HG03521 (cell line): ENCODE measurements around the gene CCDC83.
"Not testable (repeated sequence)": the region's sequence is repeated elsewhere in the genome, so short reads cannot be mapped to it uniquely, and the experiment has no call there.

Source experiments
- ATAC-seq: cut with Tn5 transposase; IDR thresholded peaks from one replicate; pipeline ENCODE4 v1.9.1; 2021; ENCODE audit warnings: mild to moderate bottlenecking, moderate library complexity; ENCODE audit not compliant: unreplicated experiment

Gene CCDC83

DNA sequence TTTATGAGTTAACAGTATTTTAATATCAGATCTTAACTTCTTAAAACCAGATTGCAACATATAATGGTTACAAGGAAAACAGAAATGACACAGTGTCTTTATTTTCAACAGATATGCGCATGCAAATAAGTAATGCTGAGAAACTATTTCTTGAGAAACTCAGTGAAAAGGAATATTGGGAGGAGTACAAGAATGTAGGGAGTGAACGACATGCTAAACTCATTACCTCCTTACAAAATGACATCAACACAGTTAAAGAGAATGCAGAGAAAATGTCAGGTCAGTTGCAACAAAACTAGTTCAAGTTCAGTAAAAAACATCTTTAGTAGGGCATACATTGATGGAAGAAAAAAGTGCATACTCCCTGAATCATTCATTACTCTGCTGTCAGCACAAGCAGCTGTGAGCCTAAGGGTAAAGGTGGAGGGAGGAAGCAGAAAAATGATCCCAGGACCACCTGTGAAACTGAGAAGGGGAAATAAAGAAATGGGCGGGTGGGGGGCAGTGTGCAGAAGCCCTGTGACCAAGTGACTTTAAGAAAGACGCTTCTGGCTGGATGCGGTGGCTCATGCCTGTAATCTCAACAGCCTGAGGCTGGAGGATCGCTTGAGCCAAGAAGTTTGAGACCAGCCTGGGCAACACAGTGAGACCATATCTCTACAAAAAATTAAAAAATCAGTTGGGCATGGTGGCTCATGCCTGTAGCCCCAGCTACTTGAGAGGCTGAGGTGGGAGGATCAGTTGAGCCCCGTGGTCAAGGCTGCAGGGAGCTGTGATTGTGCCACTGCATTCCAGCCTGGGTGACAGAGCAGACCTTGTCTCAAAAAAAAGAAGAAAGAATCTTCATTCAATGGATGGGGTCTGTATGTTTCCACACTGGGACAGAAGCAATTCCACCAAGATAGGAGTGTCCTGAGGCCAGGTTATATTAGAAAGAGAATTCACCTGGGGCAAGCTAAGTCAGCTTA, 31.2 kb downstream of the CCDC83 start:
- no peak for ATAC-seq

DNA sequence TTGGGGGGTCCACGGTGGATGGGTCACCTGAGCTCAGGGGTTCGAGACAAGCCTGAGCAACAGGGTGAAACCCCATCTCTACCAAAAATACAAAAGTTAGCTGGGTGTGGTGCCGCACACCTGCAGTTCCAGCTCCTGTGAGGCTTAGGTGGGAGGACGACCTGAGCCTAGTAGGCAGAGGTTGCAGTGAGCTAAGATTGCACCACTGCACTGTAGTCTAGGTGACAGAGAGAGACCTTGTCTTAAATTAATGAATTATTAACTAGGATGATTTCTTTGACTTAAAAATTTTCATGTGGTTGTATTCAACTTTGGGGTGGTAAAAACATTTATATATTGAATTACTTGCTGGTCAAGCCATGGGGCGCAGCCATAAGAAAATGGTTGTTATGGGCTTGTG, 33.9 kb downstream of the CCDC83 start:
- no peak for ATAC-seq

DNA sequence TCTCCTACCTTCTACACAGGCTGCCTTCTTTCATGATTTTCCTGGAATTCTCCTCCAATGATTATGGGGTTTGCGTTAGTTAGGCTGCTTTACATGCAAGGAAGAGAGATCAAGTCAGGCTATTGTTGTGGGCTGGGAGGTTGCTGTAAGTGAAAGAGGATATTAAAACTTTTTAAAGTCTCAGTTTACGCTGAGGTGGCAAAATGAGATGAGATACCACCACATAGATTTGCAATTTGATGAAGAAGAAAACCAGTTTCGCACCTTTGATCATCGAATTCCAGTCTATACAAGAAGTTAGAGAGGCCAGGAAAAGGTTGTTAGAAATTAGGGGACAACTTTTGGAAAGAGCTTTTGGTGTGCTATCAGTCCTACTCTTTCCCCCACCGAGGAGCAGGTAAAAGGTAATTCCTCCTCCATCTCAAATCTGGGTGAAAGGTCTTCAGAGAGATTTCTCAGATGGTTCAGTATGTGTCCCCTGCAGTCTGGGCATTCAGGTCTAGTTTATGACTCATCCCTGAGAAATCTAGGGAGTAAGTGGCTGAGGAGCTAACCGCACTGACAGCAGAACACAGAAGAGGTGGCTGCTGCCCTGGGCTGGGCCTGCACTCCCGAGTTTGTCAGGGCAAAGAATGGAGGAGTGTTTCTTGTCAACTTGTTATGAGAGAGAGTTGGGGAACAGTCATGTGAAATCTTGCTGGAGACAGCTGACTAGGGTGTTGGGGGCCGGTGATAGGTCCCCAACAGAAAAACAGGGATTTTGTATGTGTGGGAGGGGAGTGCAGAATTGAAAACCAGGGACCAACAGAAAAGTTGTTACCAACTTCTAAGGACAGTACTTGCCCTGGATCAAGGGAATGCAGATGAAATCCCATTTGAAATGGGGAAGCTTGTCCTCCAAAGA, 34.7 kb downstream of the CCDC83 start:
- ATAC-seq = no peak

DNA sequence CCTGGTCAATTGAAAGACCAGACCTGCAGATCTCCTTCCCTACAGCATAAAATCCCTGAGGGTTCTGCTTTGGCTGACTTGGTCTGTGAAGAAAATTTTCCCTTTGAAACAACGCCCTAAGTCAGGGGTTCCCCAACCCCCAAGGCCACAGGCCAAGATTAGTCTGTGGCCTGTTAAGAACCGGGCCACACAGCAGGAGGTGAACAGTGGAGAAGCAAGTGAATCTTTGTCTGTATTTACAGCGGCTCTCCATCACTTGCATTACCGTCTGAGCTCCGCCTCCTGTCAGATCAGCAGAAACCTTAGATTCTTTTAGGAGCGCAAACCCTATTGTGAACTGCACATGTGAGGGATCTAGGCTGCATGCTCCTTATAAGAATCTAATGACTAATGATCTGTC, 38.2 kb downstream of the CCDC83 start:
- ATAC-seq = no peak

DNA sequence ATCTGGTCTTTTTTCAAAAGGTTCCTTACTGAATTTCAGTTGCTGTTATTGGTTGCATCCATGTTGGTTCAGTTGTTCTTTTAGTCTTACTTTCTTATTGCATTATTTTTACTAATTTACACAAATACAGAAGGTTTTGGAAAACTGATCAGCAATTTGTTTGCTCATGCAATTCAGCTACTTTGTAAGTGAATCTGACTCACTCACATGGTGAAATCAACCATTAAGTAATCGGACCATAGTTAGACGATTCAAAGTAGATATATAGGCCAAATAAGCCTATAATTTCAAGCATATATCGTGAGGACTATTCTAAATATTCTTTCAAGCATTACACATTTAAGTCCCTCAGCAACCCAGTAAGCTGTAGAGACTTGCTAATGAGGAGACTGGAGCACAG, 41.7 kb downstream of the CCDC83 start:
- no peak for ATAC-seq

DNA sequence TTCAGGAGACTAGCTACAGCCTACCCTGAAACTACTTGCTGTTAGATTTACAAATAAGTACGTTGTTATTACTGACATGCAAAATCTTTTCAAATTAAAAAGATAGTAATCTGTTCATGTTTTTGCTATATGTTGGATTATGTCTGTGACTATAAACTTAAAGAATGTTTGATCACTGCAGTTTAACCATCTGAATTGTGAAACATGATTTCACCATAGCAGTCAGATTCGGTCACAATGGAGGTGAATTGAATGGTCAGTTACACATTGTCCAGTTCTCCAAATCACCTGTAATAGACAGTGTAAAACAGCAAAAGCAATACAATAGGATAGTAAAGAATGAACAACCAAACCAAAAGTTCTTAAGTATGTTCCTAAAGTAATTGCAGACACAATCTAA, 43.3 kb downstream of the CCDC83 start:
- ATAC-seq = no peak

DNA sequence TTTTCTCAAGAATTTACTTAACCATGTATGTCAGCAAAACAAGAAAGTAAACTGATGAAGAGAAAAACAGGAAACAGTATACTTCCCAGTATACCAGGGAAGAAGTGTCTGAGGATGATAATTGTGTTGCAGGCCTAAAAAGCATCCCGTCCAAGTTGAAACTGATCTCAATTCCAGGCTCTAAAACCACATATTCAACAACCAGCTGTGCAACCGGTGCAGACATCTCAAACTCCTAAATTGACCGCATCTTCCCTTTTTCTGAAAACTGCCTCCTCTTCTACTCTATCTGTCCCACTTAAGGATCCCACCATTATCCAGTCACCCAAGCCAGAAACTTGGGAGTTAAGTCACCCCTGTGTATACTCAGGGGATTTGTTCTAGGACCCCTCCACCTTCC, 47.2 kb downstream of the CCDC83 start:
- no peak for ATAC-seq

DNA sequence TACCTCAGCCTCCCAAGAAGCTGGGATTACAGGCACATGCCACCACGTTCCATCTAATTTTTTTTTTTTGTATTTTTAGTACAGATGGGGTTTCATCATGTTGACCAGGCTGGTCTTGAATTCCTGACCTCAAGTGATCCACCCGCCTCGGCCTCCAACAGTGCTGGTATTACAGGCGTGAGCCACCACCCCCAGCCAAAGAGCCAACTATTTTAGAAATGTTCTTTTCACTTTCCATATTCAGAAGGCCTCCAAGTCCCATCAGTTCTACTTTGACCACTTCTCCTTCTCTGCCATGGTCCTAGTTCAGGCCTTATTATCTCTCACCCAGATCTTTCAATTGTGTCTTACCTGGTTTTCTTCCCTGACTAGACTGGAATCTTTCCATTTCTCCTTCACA, 48.2 kb downstream of the CCDC83 start:
- ATAC-seq = no peak

DNA sequence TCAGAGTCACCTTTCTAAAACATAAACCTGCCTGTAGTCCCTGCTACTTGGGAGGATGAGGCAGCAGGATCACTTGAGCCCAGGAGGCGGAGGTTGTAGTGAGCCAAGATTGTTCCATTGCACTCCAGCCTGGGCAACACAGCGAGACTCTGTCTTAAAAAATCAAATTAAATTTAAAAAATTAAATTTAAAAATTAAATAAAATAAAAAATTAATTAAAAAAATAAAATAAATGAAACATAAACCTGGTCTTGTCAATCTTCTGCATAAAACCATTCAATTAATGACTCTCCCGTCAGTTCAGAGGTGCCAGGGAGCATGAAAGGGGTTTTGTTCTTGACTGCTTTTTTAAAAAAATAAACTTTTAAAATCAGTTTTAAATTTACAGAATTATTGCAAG, 48.6 kb downstream of the CCDC83 start:
- ATAC-seq = no peak

DNA sequence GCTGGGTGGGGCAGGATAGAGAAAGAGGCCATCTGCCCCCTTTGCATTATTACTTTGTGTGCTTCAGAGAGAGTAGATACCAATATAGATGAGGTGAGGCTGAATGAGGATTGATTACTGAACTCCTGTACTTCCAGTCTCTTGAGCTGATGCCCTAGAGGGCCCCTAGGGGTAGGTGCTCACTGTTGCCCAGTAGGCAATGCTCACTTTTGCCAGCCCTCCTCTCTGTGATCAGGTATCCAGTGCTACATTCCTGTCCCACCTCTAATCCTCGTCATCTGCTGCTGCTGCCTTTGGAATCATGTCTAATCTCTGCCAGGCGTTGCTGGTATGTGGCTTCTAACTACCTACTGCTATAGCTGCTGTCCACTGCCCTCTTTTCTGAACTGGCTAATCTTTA, 57.2 kb downstream of the CCDC83 start:
- ATAC-seq = no peak

DNA sequence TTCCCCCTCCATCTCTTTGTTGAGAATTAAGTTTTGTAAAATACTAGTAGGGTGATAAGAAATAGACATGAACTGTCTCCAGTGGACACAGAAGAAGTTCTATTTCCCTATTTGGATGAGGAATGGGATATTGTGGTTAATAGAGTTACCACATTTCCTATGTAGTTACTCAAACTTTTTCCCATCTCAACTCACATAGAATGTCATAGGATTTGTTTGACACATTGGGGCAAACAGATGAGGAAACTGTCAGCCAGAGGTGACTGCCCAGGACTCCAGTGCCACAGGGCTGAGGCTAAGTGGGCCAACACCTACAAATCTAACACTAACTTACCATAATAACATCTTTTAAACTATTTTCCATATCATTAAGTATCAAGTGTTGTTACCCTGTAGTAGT, 58.3 kb downstream of the CCDC83 start:
- no peak for ATAC-seq

DNA sequence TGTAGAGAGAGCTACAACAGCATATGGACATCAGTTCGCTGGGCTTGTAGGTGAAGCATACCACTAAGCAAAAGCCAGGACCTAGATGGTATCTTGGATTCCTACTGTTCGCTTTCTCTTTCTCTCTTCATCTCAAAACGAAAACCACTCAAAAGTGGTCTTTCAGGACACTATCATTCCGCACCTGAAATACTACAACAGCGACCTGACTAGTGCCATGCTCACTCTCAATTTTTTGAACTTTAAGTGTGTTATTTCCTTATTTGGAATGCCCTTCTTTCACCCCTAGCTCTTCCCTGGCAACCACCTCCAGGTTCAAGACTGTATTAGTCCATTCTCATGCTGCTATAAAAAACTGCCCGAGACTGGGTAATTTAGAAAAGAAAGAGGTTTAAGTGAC, 59.2 kb downstream of the CCDC83 start:
- ATAC-seq = no peak

DNA sequence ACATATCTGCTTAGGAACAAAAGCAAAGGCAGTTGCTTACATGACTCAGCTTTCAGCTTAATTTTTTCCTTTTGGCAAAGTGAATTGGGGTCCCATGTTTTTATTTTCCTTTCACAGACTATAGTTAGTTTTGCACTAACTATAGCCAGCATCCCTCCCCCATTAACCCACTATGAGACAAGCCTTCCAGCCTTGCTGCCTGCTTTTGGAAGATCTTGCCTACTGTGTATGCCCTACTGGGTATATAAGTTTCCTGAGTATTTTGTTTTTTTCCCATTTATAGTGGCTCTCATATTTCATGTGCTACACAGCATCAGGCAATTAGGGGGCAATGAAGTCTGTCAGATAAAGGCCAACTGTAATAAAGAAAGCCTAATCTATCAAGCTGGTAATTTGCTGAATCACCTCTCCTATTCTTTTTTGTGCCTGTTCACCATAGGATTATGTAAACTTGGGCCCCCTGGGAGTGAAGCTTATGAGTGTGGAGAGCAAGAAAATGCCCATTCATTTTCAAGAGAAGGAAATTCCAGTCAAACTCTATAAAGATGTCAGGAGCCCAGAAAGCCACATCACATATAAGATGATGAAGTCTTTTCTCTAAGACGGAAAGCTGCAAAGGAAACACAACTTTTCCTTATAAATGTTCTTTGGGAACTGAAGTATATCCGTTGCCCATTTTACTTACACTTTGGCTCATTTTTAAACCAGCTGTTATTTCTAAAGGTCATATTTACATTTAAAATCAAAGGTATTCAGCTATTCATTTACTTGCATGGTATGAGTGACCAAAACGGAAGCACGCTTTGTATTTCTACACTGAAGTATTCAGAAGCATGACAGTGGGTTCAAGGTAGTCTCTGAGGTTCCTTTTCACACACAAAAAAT, 64.0 kb downstream of the CCDC83 start:
- ATAC-seq = no peak

DNA sequence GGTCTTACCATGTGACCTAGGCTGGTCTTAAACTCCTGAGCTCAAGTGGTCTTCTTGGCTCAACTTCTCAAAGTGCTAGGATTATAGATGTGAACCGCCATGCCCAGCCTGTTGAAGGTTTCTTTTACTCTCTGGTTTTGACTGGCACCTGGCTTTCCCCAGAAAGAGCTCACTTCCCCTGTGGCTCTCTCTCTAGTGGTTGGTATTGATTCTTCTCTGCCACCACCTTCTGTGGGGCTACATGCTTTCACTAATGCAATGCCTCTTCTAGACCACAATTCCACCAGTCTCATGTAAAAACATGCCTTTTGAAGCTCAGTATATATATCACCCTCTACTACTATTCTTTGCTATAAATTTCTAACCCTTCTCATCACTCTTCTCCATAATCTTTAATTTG, 67.2 kb downstream of the CCDC83 start:
- ATAC-seq = no peak

DNA sequence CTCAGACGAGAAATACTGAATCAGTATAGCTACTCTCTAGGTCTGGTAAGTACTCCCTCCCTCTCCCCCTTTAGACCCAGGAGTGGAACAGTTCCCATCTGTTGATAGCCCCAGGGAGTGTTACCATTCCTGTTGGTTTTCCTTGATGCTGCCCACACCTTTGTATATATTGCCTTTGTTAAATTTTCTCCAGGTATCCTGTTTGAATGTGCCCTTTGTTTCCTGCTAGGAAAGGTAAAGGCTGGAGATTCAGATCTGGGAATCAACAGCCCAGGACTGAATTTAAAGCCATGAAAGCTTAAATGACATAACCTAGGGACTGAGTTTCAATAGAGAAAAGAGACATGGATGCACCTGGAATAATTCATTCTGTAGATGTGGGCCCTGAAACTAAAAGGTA, 68.3 kb downstream of the CCDC83 start:
- ATAC-seq = no peak

DNA sequence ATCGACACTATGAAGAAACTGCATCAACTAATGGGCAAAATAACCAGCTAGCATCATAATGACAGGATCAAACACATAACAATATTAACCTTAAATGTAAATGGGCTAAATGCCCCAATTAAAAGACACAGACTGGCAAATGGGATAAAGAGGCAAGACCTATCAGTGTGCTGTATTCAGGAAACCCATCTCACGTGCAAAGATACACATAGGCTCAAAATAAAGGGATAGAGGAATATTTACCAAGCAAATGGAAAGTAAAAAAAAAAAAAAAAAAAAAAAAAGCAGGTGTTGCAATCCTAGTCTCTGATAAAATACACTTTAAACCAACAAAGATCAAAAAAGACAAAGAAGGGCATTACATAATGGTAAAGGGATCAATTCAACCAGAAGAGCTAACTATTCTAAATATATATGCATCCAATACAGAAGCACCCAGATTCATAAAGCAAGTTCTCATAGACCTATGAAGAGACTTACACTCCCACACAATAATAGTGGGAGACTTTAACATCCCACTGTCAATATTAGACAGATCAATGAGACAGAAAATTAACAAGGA, 71.6 kb downstream of the CCDC83 start:
- ATAC-seq = not testable (repeated sequence)

DNA sequence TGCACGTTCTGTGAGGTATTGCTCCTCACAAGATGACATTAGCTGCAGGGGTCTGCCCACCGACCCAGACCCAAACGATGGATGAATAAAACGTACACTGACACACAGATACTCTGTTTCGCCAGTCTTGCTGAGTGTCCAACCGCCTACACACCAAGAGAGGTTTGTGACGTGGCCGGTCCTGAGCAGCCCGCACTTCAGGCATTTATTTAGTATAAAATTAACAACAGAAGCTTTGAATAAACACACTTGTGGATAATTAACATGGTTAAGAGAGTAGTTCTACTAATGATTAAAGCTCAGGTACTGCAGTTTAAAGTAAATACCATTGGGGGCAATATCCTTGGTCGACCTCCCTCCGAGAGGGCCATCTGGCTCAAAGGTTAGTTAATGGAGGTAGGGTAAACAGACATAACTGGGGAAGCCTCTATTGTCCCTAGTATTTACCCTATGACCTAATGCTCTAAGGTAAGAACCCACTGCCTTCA, 75.7 kb downstream of the CCDC83 start:
- ATAC-seq = no peak

DNA sequence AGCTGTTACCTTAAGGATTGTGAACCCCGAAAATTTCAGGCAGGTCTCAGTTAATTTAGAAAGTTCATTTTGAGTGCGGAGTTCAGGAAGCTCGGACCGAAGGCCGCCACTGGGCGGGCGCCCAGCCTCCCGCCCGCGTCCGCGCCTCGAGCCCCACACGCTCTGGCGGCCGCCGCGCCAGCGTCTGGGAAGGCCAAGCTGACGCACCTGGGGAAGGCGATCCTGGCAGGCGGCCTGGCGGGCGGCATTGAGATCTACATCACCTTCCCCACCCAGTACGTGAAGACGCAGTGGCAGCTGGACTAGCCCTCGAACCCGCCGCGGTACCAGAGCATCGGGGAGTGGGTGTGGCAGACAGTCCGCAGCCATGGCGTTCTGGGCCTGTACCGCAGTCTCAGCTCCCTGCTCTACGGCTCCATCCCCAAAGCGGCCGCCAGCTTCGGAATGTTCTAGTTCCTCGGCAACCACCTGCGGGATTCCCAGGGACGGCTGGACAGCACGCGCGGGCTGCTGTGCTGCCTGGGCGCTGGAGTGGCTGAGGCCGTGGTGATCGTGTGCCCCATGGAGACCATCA, 79.5 kb downstream of the CCDC83 start:
- ATAC-seq = no peak

DNA sequence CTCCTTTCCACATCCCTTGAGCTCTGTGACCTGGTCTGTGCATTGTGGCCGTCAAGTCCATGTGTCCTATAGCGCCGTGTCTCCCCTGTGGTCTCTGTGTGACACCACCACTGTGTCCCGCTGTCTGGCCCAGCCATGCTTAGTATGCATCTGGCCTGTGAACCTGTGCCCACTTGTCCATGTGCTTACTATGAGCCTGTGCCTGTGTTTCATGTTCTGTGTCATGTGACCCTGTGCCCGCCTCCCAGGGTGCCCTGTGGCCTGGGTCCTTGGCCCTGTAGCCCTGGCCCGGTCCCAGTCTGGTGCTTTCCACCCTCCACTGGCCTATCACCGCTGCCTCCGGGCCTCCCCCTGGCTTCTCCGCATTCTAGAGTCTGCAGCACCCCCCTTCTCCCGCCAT, 80.6 kb downstream of the CCDC83 start:
- no peak for ATAC-seq

DNA sequence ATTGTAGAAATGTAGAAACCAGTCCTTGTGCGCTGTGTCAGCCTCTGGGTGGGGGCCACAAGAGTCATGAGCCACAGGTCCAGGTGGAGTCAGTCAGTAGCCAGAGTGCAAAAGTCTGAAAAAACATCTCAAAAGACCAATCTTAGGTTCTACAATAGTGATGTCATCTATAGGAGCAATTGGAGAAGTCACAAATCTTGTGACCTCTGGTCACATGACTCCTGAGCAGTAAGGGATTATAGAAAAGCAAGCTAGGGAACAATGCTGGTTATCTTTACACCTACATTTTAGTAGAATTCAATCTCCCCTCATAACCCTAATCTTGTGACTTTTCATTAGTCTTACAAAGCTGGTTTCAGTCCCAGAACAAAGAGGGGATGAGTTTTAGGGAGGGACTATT, 82.7 kb downstream of the CCDC83 start:
- ATAC-seq = no peak
